A549 (cell line): Measurements from ENCODE around the gene SLC19A1.

Experiments
- CEBPB ChIP-seq, 2 experiments: fragments of >200 bp in 1 of 2; sonication (Bioruptor Twin) in 1 of 2; formaldehyde crosslinking in 1 of 2; IDR thresholded peaks; 2 replicates each; pipeline ENCODE4 v1.6.1; 2012 to 2016
- CTCF ChIP-seq: fragments of >200 bp; sonication (Bioruptor Twin); formaldehyde crosslinking; IDR thresholded peaks from 3 replicates; pipeline ENCODE4 v1.5.1; 2016
- EHMT2 ChIP-seq: fragments of 200-600 bp; sonication (generic); IDR thresholded peaks from 2 replicates; pipeline ENCODE4 v1.6.1; 2016; ENCODE audit warnings: antibody characterized with exemption, low read depth, mild to moderate bottlenecking, moderate library complexity
- FOXS1 ChIP-seq: fragments of 250-450 bp; sonication (Bioruptor Pico); IDR thresholded peaks from 2 replicates; pipeline ENCODE4 v1.5.0; 2020; ENCODE audit warnings: mild to moderate bottlenecking, moderate library complexity
- GATA3 ChIP-seq: IDR thresholded peaks from 2 replicates; pipeline ENCODE4 v1.6.1; 2012; ENCODE audit warnings: borderline replicate concordance
- HOXB13 ChIP-seq: fragments of 250-450 bp; sonication (Bioruptor Pico); IDR thresholded peaks from 2 replicates; pipeline ENCODE4 v1.5.0; 2020; ENCODE audit warnings: low read depth, mild to moderate bottlenecking, moderate library complexity
- KDM1A ChIP-seq: fragments of 200-600 bp; sonication (generic); IDR thresholded peaks from 2 replicates; pipeline ENCODE4 v1.6.1; 2016; ENCODE audit warnings: low read depth, mild to moderate bottlenecking
- MAFK ChIP-seq: fragments of 450-650 bp; IDR thresholded peaks from 2 replicates; pipeline ENCODE4 v1.6.1; 2014; ENCODE audit not compliant: partially characterized antibody
- MAZ ChIP-seq: fragments of 150-350 bp; IDR thresholded peaks from 2 replicates; pipeline ENCODE4 v1.6.1; 2014; ENCODE audit warnings: antibody characterized with exemption, low read depth, low read length, borderline replicate concordance
- NR3C1 ChIP-seq: fragments of >200 bp; sonication (Bioruptor Twin); formaldehyde crosslinking; IDR thresholded peaks from 3 replicates; pipeline ENCODE4 v1.6.1; 2017
- POLR2A ChIP-seq: IDR thresholded peaks from 2 replicates; pipeline ENCODE4 v1.6.1; 2012; ENCODE audit warnings: mild to moderate bottlenecking, low read length
- POLR2AphosphoS2 ChIP-seq: conservative IDR thresholded peaks from 2 replicates; pipeline ENCODE4 v1.6.1; 2012; ENCODE audit warnings: low read length, improper control_type of control experiment, inconsistent platforms
- RAD21 ChIP-seq, 2 experiments: fragments of >200 bp in 1 of 2; sonication (Bioruptor Twin) in 1 of 2; formaldehyde crosslinking in 1 of 2; IDR thresholded peaks in 1 of 2; conservative IDR thresholded peaks in 1 of 2; 2 replicates in 1 of 2; 3 replicates in 1 of 2; pipeline ENCODE4 v1.6.1; 2012 to 2018; ENCODE audit warnings: inconsistent platforms in 1 of 2
- REST ChIP-seq: fragments of 200-600 bp; sonication (generic); IDR thresholded peaks from 2 replicates; pipeline ENCODE4 v1.6.1; 2016; ENCODE audit warnings: antibody characterized with exemption, mild to moderate bottlenecking, moderate library complexity

GRCh38 chr21:45546636-45547544, 4.7 kb upstream of the SLC19A1 start:
- no peak for TF ChIP-seq RAD21 (conservative IDR thresholded peaks at IDR 0.05 in 1 of 2, IDR thresholded peaks at IDR 0.05 in 1 of 2)
- no peak for TF ChIP-seq CTCF
- TF ChIP-seq FOXS1: no peak
- no peak for TF ChIP-seq REST
- no peak for TF ChIP-seq NR3C1
- no peak for TF ChIP-seq CEBPB (IDR thresholded peaks at IDR 0.05)
- no peak for TF ChIP-seq KDM1A
- TF ChIP-seq POLR2AphosphoS2: no peak
- no peak for TF ChIP-seq GATA3
- TF ChIP-seq MAZ: no peak
- TF ChIP-seq MAFK: no peak
- TF ChIP-seq POLR2A: no peak
- no peak for TF ChIP-seq HOXB13 (CRISPR knock-in tag)
- no peak for TF ChIP-seq EHMT2
